SK-N-SH treated with all-trans-retinoic acid at 6 μM for 48 hours (cell line): ENCODE results near the gene BCAM.

Experiments
- CSDC2 ChIP-seq: fragments of 250-450 bp; sonication (Bioruptor Pico); IDR thresholded peaks from 2 replicates; pipeline ENCODE4 v1.5.0; 2020; ENCODE audit warnings: mild to moderate bottlenecking, moderate library complexity
- OSR1 ChIP-seq: fragments of 250-450 bp; sonication (Bioruptor Pico); IDR thresholded peaks from 2 replicates; pipeline ENCODE4 v1.8.0; 2022; ENCODE audit warnings: moderate library complexity, mild to moderate bottlenecking, inconsistent platforms
- ZFP3 ChIP-seq: fragments of 250-450 bp; sonication (Bioruptor Pico); IDR thresholded peaks from 2 replicates; pipeline ENCODE4 v1.5.0; 2020; ENCODE audit warnings: mild to moderate bottlenecking, moderate library complexity
- ZFP30 ChIP-seq: fragments of 450-650 bp; formaldehyde crosslinking; IDR thresholded peaks from 2 replicates; pipeline ENCODE4 v1.5.0; 2022; ENCODE audit warnings: mild to moderate bottlenecking, moderate library complexity
- TF ChIP-seq, protein P1 (sequence below): fragments of 250-450 bp; sonication (Bioruptor Pico); IDR thresholded peaks from 2 replicates; pipeline ENCODE4 v1.8.0; 2020; ENCODE audit warnings: mild to moderate bottlenecking, moderate library complexity, borderline replicate concordance
- TF ChIP-seq, protein P2 (sequence below): fragments of 250-450 bp; sonication (Bioruptor Pico); IDR thresholded peaks from 2 replicates; pipeline ENCODE4 v1.5.1; 2020; ENCODE audit warnings: low read depth, mild to moderate bottlenecking, moderate library complexity
- TF ChIP-seq, protein P3 (sequence below): fragments of 250-450 bp; sonication (Bioruptor Pico); IDR thresholded peaks from 2 replicates; pipeline ENCODE4 v1.5.0; 2020; ENCODE audit warnings: mild to moderate bottlenecking, moderate library complexity

DNA sequence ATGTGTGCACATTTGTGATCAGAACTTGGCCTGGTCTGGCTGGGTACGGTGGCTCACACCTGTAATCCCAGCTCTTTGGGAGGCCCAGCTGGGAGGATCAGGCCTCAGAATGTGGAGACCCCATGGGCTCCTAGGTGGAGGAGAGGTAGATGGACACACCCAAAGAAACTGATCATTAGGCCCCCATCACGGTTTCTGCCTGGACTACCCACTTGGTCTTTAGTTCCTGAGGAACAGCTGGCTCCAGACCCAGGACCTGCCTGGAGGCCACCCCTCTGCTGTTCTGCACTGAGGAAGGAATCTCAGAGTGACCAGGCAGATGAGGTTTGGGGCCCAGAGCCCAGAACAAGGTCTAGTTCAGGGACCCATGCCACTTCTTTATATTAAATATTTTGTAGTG is 29.8 kb upstream of the BCAM start:
- TF ChIP-seq, protein P1, sequence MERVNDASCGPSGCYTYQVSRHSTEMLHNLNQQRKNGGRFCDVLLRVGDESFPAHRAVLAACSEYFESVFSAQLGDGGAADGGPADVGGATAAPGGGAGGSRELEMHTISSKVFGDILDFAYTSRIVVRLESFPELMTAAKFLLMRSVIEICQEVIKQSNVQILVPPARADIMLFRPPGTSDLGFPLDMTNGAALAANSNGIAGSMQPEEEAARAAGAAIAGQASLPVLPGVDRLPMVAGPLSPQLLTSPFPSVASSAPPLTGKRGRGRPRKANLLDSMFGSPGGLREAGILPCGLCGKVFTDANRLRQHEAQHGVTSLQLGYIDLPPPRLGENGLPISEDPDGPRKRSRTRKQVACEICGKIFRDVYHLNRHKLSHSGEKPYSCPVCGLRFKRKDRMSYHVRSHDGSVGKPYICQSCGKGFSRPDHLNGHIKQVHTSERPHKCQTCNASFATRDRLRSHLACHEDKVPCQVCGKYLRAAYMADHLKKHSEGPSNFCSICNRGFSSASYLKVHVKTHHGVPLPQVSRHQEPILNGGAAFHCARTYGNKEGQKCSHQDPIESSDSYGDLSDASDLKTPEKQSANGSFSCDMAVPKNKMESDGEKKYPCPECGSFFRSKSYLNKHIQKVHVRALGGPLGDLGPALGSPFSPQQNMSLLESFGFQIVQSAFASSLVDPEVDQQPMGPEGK, result no peak
- TF ChIP-seq OSR1 (CRISPR knock-in tag), result no peak
- no peak for TF ChIP-seq ZFP3 (CRISPR knock-in tag)
- TF ChIP-seq CSDC2 (CRISPR knock-in tag), result no peak
- TF ChIP-seq, protein P2, sequence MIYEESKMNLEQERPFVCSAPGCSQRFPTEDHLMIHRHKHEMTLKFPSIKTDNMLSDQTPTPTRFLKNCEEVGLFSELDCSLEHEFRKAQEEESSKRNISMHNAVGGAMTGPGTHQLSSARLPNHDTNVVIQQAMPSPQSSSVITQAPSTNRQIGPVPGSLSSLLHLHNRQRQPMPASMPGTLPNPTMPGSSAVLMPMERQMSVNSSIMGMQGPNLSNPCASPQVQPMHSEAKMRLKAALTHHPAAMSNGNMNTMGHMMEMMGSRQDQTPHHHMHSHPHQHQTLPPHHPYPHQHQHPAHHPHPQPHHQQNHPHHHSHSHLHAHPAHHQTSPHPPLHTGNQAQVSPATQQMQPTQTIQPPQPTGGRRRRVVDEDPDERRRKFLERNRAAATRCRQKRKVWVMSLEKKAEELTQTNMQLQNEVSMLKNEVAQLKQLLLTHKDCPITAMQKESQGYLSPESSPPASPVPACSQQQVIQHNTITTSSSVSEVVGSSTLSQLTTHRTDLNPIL (CRISPR knock-in tag), result no peak
- TF ChIP-seq, protein P3, sequence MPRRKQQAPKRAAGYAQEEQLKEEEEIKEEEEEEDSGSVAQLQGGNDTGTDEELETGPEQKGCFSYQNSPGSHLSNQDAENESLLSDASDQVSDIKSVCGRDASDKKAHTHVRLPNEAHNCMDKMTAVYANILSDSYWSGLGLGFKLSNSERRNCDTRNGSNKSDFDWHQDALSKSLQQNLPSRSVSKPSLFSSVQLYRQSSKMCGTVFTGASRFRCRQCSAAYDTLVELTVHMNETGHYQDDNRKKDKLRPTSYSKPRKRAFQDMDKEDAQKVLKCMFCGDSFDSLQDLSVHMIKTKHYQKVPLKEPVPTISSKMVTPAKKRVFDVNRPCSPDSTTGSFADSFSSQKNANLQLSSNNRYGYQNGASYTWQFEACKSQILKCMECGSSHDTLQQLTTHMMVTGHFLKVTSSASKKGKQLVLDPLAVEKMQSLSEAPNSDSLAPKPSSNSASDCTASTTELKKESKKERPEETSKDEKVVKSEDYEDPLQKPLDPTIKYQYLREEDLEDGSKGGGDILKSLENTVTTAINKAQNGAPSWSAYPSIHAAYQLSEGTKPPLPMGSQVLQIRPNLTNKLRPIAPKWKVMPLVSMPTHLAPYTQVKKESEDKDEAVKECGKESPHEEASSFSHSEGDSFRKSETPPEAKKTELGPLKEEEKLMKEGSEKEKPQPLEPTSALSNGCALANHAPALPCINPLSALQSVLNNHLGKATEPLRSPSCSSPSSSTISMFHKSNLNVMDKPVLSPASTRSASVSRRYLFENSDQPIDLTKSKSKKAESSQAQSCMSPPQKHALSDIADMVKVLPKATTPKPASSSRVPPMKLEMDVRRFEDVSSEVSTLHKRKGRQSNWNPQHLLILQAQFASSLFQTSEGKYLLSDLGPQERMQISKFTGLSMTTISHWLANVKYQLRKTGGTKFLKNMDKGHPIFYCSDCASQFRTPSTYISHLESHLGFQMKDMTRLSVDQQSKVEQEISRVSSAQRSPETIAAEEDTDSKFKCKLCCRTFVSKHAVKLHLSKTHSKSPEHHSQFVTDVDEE, result no peak
- no peak for TF ChIP-seq ZFP30 (CRISPR knock-in tag)
